Subcutaneous adipose tissue (tissue), 4 donors: ENCODE data around the gene PBXIP1. TPM values are rescaled to one million over a fixed set of nuclear protein-coding genes. Genes with fewer than 3 reads are reported as not detected.

Experiments used
- CTCF ChIP-seq: fragments of 450-650 bp; IDR thresholded peaks from one replicate; pipeline ENCODE4 v1.5.1; 2016; ENCODE audit warnings: low read depth, mild to moderate bottlenecking, control low read depth, antibody characterized with exemption, moderate library complexity
- total RNA-seq, 4 donors: library from RNA; depleted of rRNA; stranded (reverse); fragments of >200 nt; gene quantifications; one replicate each; pipeline ENCODE4 v1.1.0, GENCODE V29; 2016

The PBXIP1 gene
- total RNA-seq, 4 donors from 2014 or later, result 34.9 to 177 (median 91.0) TPM

GRCh38 chr1:154935749-154936554 lies 19.9 kb downstream of the PBXIP1 start:
- TF ChIP-seq CTCF, result no peak

- TF ChIP-seq CTCF, result no peak
Measured at GRCh38 chr1:154934358-154934948, 21.4 kb downstream of the PBXIP1 start.

- no peak for TF ChIP-seq CTCF
Measured at GRCh38 chr1:154931940-154932487, 23.9 kb downstream of the PBXIP1 start.

- no peak for TF ChIP-seq CTCF
Measured at GRCh38 chr1:154926201-154926600, 29.7 kb downstream of the PBXIP1 start.

- TF ChIP-seq CTCF, result no peak
Measured at GRCh38 chr1:154925335-154926170, 30.3 kb downstream of the PBXIP1 start.

- no peak for TF ChIP-seq CTCF
Measured at GRCh38 chr1:154923695-154924094, 32.2 kb downstream of the PBXIP1 start.

- no peak for TF ChIP-seq CTCF
Measured at GRCh38 chr1:154913273-154913672, 42.6 kb downstream of the PBXIP1 start.
